GM12872 (cell line): Measurements from ENCODE around the gene RDH8.

Experiments
- TF ChIP-seq, protein P1 (sequence below): IDR thresholded peaks from 3 replicates; pipeline ENCODE4 v1.5.1; 2011; ENCODE audit warnings: low read depth, mild to moderate bottlenecking, low read length, moderate library complexity; ENCODE audit not compliant: insufficient read depth

Gene RDH8

DNA sequence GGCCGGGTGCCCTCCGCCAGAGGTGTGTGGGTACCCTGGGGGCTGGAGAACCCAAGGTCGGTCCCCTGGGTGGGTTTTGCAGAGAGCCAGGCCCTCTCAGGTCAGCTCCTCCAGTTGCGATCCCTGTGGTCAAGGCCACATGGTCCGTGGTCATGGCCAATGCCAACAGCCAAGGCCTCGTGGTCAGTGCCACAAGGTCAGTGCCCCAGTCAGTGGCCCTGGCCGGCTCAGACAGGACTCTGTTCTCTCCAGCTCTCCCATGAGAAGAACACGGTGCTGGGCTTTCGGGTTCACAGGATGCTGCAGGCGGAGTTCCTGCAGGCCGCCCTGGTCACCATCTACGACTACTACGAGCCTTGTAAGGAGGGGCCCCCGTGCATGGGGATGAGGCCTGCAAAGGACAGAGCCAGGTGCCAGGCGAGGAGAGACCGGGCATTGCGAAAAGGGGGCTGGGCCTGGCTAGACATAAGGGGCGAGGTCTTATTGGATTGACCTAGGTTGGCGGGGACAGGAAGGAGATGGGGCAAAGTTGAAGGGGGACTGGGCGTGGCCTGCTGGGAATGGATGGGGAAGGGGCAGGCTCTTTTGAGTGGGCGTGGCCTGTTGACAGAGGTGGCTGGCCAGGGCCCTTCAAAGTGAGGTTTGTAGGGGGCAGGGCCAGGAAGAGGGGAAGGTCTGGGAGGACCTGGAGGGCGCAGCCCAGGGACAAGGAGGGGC is 57.6 kb downstream of the RDH8 start:
- TF ChIP-seq, protein P1, sequence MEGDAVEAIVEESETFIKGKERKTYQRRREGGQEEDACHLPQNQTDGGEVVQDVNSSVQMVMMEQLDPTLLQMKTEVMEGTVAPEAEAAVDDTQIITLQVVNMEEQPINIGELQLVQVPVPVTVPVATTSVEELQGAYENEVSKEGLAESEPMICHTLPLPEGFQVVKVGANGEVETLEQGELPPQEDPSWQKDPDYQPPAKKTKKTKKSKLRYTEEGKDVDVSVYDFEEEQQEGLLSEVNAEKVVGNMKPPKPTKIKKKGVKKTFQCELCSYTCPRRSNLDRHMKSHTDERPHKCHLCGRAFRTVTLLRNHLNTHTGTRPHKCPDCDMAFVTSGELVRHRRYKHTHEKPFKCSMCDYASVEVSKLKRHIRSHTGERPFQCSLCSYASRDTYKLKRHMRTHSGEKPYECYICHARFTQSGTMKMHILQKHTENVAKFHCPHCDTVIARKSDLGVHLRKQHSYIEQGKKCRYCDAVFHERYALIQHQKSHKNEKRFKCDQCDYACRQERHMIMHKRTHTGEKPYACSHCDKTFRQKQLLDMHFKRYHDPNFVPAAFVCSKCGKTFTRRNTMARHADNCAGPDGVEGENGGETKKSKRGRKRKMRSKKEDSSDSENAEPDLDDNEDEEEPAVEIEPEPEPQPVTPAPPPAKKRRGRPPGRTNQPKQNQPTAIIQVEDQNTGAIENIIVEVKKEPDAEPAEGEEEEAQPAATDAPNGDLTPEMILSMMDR, result no peak
